ENCODE data around the gene OR4X1. TPM values are rescaled to one million over a fixed set of nuclear protein-coding genes. Genes with fewer than 3 reads are reported as not detected.

The OR4X1 gene
- polyA plus RNA-seq, 1 of the 3 experiments (the other 2 are of a cell fraction): not detected

GRCh38 chr11:48237727-48238126, 25.9 kb upstream of the OR4X1 start:
- no peaks in the 10 kb centered on the region; the same call in 1 of the 2 replicates for H3K27me3 ChIP-seq (ENCODE audit: insufficient read depth)
- no peaks in the 10 kb centered on the region for H3F3A ChIP-seq (replicated peaks; ENCODE audit: insufficient read depth)
- no peaks in the 10 kb centered on the region for H3K79me2 ChIP-seq (ENCODE audit: insufficient read depth)
- no peak overlapping the region for H3K4me3 ChIP-seq (ENCODE audit: low read depth in 2 of 2, low read length in 1 of 2)
- ChIA-PET CTCF (no interaction called here), POLR2A (no interaction called here)
- TF ChIP-seq FOXM1 (IDR thresholded peaks at IDR 0.05; ENCODE audit: low read depth) (no peak), TEAD4 (IDR thresholded peaks at IDR 0.05; ENCODE audit: borderline replicate concordance, insufficient read depth) (no peak), TCF12 (IDR thresholded peaks at IDR 0.05) (no peak), USF1 (IDR thresholded peaks at IDR 0.05; ENCODE audit: borderline replicate concordance, low read depth) (no peak)
- H3K27ac ChIP-seq (ENCODE audit: low read depth in 2 of 2, low read length in 1 of 2): no peak overlapping the region
- 1% methylated on average over 3 of the region's 3 CpGs for WGBS (ENCODE audit: low lambda C conversion rate)
- no peak overlapping the region for H3K9ac ChIP-seq
- no peaks in the 10 kb centered on the region for H4K20me1 ChIP-seq (ENCODE audit: insufficient read depth)
- H3K9me2 ChIP-seq: no peaks in the 10 kb centered on the region
- no peaks in the 10 kb centered on the region for H3K4me1 ChIP-seq (ENCODE audit: control insufficient read depth in 1 of 2, insufficient read depth in 2 of 2, low read depth in 1 of 2, low read length in 1 of 2)
- H2AFZ ChIP-seq (ENCODE audit: low read depth): no peak overlapping the region
- DNase-seq: no peak
- H3K9me3 ChIP-seq: no peaks in the 10 kb centered on the region
- H3K4me2 ChIP-seq: no peak overlapping the region
- H3K36me3 ChIP-seq (replicated peaks in 1 of 2; ENCODE audit: control insufficient read depth in 1 of 2, insufficient read depth in 2 of 2, low read length in 1 of 2): no peaks in the 10 kb centered on the region

- no peak for DNase-seq
- WGBS (ENCODE audit: low lambda C conversion rate): 11% methylated on average over 3 of the region's 3 CpGs
- ChIA-PET POLR2A (no interaction called here), CTCF (no interaction called here)
- Histone ChIP-seq H3K4me1 (ENCODE audit: control insufficient read depth in 1 of 2, insufficient read depth in 2 of 2, low read depth in 1 of 2, low read length in 1 of 2) (no peaks in the 10 kb centered on the region), H2AFZ (ENCODE audit: low read depth) (no peak overlapping the region), H3K9me2 (no peaks in the 10 kb centered on the region), H3K36me3 (replicated peaks in 1 of 2; ENCODE audit: control insufficient read depth in 1 of 2, insufficient read depth in 2 of 2, low read length in 1 of 2) (no peaks in the 10 kb centered on the region), H3K9me3 (no peaks in the 10 kb centered on the region), H3K27me3 (ENCODE audit: insufficient read depth) (no peaks in the 10 kb centered on the region; the same call in 1 of the 2 replicates), H3K9ac (no peak overlapping the region), H3K4me2 (no peak overlapping the region), H4K20me1 (ENCODE audit: insufficient read depth) (no peaks in the 10 kb centered on the region), H3K4me3 (ENCODE audit: low read depth in 2 of 2, low read length in 1 of 2) (no peak overlapping the region), H3K27ac (ENCODE audit: low read depth in 2 of 2, low read length in 1 of 2) (no peak overlapping the region), H3K79me2 (ENCODE audit: insufficient read depth) (no peaks in the 10 kb centered on the region), H3F3A (replicated peaks; ENCODE audit: insufficient read depth) (no peaks in the 10 kb centered on the region)
- TF ChIP-seq RXRA (IDR thresholded peaks at IDR 0.05; ENCODE audit: borderline replicate concordance, low read depth): no peak
- TF ChIP-seq YY1 (IDR thresholded peaks at IDR 0.05; ENCODE audit: low read depth): no peak
- no peak for TF ChIP-seq FOXJ3 (CRISPR knock-in tag; IDR thresholded peaks at IDR 0.05)
- TF ChIP-seq POLR2AphosphoS5 (IDR thresholded peaks at IDR 0.05; ENCODE audit: low read depth, low read length): no peak
- no peak for TF ChIP-seq TEAD4 (IDR thresholded peaks at IDR 0.05; ENCODE audit: borderline replicate concordance, insufficient read depth)
- no peak for TF ChIP-seq GABPA (IDR thresholded peaks at IDR 0.05; ENCODE audit: low read depth)
- no peak for TF ChIP-seq IRF3 (IDR thresholded peaks at IDR 0.05; ENCODE audit: low read depth, low read length)
- no peak for TF ChIP-seq NRF1 (IDR thresholded peaks at IDR 0.05; ENCODE audit: low read depth, low read length)
- TF ChIP-seq CTCF (IDR thresholded peaks at IDR 0.05): no peak
- TF ChIP-seq USF1 (IDR thresholded peaks at IDR 0.05; ENCODE audit: borderline replicate concordance, low read depth): no peak
- no peak for TF ChIP-seq ZBTB33 (IDR thresholded peaks at IDR 0.05; ENCODE audit: borderline replicate concordance, low read depth)
- no peak for TF ChIP-seq CHD2 (IDR thresholded peaks at IDR 0.05; ENCODE audit: low read length, partially characterized antibody)
- no peak for TF ChIP-seq EP300 (IDR thresholded peaks at IDR 0.05; ENCODE audit: borderline replicate concordance in 1 of 2, low read depth in 1 of 2, low read length in 1 of 2)
- no peak for TF ChIP-seq FOXM1 (IDR thresholded peaks at IDR 0.05; ENCODE audit: low read depth)
- no peak for TF ChIP-seq GATA2 (CRISPR knock-in tag; IDR thresholded peaks at IDR 0.05)
- no peak for TF ChIP-seq RFX5 (IDR thresholded peaks at IDR 0.05; ENCODE audit: low read length)
- TF ChIP-seq ELF1 (IDR thresholded peaks at IDR 0.05): no peak
Measured at GRCh38 chr11:48242501-48242900, 21.2 kb upstream of the OR4X1 start.
